MM.1S (cell line): Measurements from ENCODE around the gene SCMH1.

Experiments
- CTCF ChIP-seq: fragments of 300-600 bp; sonication (generic); IDR thresholded peaks from 2 replicates; pipeline ENCODE4 v1.5.1; 2016; ENCODE audit warnings: antibody characterized with exemption, low read length, mixed read lengths
- EZH2 ChIP-seq: fragments of 300-600 bp; sonication (generic); optimal IDR thresholded peaks from 2 replicates; pipeline ENCODE3; 2017; ENCODE audit warnings: low read depth, mild to moderate bottlenecking, antibody characterized with exemption, low read length, mixed read lengths

- no peak for TF ChIP-seq CTCF
- TF ChIP-seq EZH2 = no peak
Observed at GRCh38 chr1:41005876-41006275, 236.2 kb downstream of the SCMH1 start.
